ENCODE data around the gene AATK. TPM values are rescaled to one million over a fixed set of nuclear protein-coding genes. Genes with fewer than 3 reads are reported as not detected.

The AATK gene
- polyA plus RNA-seq, 3 donors, result 3.9 to 13.2 (median 5.2) TPM

DNA sequence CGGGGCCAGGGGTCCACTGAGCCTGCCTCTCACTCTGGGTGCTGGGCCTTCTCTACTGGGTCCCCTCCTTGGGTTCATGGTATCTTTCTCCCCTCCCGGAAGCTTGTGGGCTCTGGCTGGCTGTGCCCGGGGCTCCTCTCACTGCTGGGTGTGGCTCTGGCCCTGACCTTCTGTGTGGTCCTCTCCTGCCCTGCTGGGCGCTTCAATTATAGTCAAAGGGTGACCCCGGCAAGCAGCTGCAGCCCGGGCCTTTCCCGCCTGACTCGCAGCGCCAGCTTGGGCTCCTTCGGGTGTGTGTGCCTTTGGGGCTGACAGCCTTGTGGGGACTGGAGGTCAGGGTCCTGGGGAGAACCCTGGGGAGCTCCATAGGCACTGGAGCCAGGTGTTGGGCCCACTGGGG is 55.0 kb downstream of the AATK start:
- no peak overlapping the region for H3K27ac ChIP-seq (ENCODE audit: low read depth, low read length)
- 73 to 88% (median 82%) methylated on average over 10 of the region's 10 CpGs for whole genome bisulfite sequencing, 3 donors

DNA sequence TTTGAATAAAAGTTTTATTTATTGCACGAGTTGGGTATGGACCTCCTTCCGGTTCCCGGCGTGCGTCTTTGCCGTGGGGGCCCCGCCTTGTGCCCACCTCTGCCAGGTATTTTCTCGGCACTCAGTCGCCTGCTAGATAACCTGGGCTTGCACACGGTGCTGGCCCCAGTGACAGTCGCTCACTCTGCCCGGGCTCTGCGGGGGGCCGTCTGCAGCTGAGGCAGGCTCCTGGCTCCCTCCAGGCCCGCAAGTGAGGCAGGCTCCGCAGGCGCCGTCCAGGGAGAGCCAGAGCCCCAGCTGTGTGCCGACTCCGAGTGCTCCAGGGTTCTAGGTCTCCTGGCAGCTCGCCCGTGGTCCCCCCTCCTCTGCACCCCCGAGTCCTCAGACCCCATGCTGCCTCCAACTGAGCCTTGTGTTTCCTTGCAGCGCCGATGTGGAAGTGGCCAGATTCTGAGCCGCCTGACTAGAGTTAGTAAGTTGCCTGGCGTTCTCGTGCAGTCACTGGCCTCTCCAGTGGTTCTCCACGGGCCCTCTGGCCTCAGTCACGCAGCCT is 55.5 kb downstream of the AATK start:
- WGBS, 3 donors, result 75 to 87% (median 86%) methylated on average over 30 of the region's 30 CpGs
- H3K27ac ChIP-seq (ENCODE audit: low read depth, low read length), result no peak overlapping the region

DNA sequence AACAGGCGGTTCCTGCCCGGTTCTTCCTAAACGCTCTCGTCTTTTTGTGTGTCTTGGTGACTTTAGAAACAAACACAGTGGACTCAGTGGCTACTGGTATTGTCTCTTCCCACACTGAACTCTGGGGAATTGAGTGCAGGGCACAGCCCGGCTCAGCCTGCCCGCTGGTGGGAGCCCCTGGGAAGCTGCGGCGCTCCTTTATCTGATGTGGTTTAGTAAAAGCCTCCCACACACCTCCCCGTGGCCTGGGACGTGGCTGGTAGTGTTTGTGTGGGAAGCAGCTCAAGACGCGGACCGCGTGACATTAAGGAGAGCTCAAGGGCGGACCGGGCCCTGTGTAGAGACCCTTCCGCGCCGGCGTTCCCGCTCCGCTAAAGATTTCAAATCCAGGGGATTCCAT is 56.1 kb downstream of the AATK start:
- no peak overlapping the region for H3K27ac ChIP-seq (ENCODE audit: low read depth, low read length)
- 83 to 87% (median 86%) methylated on average over 22 of the region's 22 CpGs for WGBS, 3 donors

DNA sequence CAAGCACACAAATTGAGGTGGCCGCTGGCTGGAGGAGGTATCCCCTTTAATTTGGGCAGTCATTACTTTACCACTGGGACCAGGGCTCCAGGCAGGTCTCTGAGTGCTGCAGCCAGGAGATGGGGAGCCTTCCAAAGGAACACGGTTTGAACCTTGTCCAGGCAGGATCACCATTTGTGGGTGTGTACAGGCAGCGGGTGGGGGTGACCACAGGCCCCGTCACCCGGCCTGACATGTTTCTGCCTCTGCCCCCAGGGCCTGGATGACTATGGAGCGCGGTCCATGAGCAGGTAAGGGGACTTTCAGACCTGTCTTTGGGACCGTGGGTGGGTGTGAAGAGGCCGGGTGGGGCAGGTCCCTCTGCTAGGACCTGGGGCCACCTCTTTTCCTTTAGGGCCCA is 57.8 kb downstream of the AATK start:
- 84 to 91% (median 89%) methylated on average over 9 of the region's 9 CpGs for WGBS, 3 donors
- H3K27ac ChIP-seq (ENCODE audit: low read depth, low read length), result no peak overlapping the region

DNA sequence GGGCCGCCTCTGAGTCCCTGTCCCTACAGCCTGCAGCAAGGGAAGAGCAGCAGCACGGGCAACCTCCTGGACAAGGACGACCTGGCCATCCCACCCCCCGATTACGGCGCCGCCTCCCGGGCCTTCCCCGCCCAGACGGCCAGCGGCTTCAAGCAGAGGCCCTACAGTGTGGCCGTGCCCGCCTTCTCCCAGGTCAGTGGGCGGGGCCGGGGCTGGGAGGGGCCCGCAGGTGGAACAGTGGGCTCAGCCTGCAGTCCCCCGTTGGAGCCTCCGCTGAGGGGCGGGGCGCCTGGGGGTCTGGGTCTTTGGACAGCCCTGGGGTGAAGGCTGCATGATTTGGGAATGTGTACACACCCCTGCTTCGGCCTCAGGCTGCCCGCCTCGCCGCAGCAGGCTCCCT is 59.3 kb downstream of the AATK start:
- 89 to 95% (median 89%) methylated on average over 14 to 24 of the region's 24 CpGs for WGBS, 3 donors
- no peak overlapping the region for H3K27ac ChIP-seq (ENCODE audit: low read depth, low read length)

DNA sequence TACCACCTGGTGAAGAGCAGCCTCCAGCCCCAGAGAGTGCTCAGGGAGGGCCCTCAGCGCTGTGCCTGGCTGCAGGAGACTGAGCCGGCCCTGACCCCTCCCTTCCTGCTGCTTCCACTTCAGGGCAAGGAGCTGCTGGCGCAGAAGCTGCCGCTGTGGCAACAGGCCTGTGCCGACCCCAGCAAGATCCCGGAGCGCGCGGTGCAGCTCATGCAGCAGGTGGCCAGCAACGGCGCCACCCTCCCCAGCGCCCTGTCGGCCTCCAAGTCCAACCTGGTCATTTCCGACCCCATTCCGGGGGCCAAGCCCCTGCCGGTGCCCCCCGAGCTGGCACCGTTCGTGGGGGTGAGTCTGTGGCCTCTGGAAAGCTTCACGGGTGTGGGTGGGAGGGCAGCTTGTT is 62.6 kb downstream of the AATK start:
- H3K27ac ChIP-seq (ENCODE audit: low read depth, low read length), result no peak overlapping the region
- 88 to 92% (median 89%) methylated on average over 18 to 20 of the region's 20 CpGs for WGBS, 3 donors

DNA sequence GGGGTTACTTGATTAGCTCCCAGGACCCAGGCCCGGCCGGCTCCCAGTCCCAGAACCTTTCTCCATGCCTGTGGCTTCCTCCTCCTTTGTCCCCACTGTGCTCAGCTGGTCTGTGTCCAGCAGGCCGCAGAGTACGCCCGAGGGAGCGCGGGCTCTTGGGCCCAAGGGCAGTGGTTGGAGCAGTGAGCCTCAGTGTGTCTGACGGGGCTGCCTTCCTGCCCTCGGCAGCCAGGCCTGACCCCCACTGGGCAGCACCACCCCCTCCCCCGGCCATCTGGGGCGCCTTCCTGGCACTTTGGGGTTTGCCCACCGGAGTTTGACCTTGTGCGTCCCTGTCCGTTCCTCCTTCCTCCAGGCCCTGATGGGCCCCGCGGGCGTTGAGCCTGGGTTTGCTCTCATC is 63.2 kb downstream of the AATK start:
- 87 to 92% (median 92%) methylated on average over 17 of the region's 17 CpGs for WGBS, 3 donors
- H3K27ac ChIP-seq (ENCODE audit: low read depth, low read length), result no peak overlapping the region

DNA sequence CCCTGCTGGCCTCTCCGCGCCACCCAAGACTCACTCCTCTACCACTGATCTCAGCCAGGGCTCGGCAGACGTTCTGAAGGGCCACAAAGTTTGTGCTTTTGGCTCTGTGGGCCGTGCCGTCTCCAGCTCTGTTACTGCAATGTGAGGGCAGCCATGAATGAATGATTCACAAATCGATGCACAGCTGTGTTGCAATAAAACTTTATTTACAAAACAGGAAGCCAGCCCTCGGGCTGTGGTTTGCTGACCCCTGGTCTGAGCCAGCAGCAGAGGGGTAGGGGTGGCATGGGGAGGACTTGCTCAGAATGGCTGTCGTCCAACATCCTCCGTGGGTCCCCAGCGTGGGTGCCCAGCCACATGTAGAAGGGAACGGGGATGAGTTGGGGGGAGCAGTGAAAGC is 63.7 kb downstream of the AATK start:
- H3K27ac ChIP-seq (ENCODE audit: low read depth, low read length), result no peak overlapping the region
- WGBS, 3 donors, result 81 to 89% (median 87%) methylated on average over 12 of the region's 12 CpGs

DNA sequence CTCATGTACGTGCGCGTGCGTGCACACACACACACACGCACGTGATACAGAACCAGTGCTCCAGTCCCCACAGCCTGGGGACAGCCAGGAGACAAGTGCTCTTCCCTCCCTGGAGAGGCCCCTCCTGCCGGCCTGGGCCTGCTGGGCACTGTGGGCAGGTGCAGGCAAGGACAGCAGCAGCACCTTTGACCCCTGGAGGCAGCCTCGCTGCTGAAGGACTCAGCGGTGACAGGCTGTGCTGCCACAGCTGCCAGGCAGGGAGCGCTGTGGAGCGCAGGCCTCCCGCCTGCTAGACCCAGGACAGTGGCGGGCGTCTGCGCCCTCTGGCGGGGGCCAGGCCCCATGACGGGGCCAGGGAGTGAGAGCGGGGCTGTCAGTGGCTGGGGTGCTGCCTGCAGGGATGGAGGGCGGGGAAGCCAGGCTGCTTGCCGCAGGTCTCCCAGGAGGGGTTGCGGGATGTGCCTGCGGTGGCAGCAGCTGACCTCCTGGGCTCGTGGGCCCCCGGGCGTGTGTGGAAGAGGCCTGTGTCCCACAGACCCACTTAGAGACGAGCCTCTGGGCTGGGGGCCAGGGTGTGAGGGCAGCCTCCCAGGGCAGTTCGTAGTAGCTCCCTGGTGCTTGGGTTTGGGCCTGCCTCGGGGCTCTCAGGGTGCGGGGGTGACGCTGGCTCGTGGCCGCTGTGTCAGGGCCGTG is 64.3 kb downstream of the AATK start:
- 38 to 49% (median 39%) methylated on average over 28 to 33 of the region's 33 CpGs for WGBS, 3 donors

DNA sequence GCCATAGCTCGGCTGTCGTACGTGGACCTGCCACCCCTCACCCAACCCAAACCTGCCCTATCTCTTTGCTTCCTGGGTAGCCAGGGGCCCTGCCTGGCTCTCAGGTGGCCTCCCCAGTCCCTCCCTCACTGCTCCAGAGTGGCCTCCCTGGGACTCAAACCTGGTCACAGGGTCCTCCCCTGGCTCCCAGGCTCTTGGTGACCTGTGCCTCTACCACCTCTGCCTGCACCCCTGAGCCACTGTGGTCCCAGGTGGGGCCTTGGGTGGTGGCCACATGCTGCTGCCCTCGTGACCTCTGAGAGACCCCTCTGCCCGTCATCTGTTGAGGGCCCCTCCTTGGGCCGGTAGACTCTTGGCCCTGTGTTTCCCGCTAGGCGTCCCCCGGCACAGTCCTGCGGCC is 65.4 kb downstream of the AATK start:
- 91 to 94% (median 92%) methylated on average over 10 of the region's 10 CpGs for WGBS, 3 donors
- H3K27ac ChIP-seq (ENCODE audit: low read depth, low read length), result no peak overlapping the region

More for the DNA sequence above, 64.3 kb downstream of the AATK start:
- no peak overlapping the region for H3K27ac ChIP-seq (ENCODE audit: low read depth, low read length)

DNA sequence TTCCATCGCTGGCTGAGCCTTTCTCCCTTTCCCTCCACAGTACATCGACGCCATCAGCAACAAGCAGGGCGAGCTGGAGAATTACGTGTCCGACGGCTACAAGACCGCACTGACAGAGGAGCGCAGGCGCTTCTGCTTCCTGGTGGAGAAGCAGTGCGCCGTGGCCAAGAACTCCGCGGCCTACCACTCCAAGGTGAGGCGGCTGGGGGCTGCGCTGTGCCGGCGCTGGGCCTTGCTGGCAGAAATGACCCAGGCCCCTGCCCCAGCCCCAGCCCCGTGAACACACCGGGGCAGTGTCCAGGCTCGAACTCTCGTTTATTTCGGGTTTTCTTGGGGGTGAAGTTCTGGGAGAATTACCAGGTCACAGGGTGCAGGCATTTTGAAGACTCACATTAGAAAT is 66.1 kb downstream of the AATK start:
- WGBS, 3 donors, result 94 to 95% (median 94%) methylated on average over 23 of the region's 23 CpGs
- H3K27ac ChIP-seq (ENCODE audit: low read depth, low read length), result no peak overlapping the region

DNA sequence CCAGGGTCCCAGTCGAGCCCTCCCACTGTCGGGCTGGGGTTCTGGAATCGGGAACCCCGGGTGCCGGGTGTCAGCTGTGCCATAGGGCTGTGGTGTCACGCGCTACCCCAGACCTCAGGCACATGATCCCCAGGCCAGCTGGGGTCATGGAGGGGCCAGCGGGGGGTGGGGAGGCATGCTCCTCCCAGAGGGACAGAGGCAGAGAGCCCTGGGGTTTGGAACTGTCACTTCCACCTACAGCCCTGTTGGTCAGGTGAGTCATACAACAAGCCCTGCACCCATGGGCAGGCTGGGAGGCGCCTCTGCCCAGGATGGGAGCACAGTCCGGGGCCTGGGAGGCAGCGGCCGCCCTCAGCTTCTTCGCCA is 68.1 kb downstream of the AATK start:
- no peak overlapping the region for H3K27ac ChIP-seq (ENCODE audit: low read depth, low read length)

DNA sequence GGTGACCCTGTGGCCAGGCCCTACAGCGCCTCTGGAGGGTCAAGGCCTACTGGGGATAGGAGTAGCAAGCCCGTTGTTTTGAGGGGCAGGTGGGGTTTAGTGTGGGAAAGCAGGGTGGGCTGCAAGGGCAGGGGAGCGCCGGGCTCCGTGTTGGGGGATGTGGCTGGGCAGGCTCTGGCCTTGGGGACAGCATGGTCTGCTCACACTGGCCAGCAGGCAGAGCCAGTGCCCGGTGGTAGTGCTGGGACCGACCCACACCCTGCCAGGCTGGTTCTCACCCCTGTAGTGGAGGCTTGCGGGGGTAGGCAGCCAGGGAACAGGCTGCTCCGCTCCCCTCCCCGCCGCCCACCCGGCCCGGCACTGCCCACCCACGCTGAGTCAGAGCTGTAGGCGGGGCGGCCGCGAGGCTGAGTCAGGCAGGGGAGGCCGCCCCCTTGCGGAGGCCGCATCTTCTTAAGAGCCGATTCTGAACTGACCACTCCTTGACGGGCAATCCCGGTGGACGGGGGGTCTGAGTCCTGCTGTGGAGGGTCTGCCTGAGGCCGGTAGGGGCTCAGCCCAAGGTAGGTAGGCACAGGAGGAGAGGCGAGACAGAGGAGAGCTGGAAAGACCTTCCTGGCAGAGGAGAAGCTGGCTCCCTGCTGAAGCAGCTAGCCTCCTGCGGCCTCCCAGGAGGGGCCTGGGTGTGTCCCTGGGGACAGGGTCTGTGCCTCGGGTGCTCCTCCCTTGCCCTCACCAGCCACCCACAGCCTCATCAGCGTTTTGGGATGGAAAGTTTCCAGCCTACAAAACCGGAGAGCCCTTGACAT is 68.7 kb downstream of the AATK start:
- H3K27ac ChIP-seq (ENCODE audit: low read depth, low read length), result no peak overlapping the region
- WGBS, 3 donors, result 22 to 24% (median 22%) methylated on average over 28 to 31 of the region's 31 CpGs

More for the DNA sequence above, 68.1 kb downstream of the AATK start:
- WGBS, 3 donors, result 66 to 77% (median 74%) methylated on average over 13 of the region's 13 CpGs

DNA sequence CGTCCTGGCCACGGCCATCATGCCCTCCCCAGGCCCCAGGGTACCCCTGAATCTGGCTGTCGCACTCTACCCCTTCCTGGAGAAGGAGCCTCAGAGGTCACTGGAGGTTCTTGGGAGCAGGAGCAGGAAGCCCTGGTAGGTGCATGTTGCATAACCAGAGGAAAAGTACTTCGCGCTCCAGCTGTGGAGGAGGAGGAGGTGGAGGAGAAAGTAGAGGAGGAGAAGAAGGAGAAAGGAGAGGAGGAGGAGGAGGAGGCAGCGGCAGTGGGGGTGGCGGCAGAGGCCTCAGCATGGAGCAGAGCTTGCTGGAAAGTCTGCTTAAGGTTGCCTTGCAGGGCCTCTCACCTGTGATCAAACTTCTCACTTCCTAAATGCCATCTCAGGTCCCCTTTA is 69.3 kb downstream of the AATK start:
- H3K27ac ChIP-seq (ENCODE audit: low read depth, low read length), result no peak overlapping the region
- WGBS, 3 donors, result 69 to 81% (median 73%) methylated on average over 7 of the region's 7 CpGs

DNA sequence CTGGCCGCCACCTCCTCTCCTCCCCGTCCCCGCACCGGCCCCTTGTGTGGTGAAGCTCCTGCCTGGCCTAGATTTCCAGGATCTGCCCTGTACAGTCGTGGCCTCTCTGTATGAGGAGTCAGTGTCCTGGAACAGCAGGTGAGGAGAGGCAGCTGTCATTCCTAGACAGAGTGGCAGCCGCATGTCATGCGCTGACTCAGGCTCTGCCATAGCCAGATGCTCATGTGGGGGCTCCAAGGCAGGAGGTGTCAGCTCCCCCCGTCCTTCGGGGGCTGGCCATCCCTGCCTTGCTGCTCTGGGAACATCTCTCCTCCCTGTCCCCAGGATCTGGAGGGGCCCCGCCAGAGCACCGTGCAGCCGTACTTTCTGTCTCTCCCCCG is 70.6 kb downstream of the AATK start:
- WGBS, 3 donors, result 55 to 68% (median 60%) methylated on average over 13 of the region's 13 CpGs

DNA sequence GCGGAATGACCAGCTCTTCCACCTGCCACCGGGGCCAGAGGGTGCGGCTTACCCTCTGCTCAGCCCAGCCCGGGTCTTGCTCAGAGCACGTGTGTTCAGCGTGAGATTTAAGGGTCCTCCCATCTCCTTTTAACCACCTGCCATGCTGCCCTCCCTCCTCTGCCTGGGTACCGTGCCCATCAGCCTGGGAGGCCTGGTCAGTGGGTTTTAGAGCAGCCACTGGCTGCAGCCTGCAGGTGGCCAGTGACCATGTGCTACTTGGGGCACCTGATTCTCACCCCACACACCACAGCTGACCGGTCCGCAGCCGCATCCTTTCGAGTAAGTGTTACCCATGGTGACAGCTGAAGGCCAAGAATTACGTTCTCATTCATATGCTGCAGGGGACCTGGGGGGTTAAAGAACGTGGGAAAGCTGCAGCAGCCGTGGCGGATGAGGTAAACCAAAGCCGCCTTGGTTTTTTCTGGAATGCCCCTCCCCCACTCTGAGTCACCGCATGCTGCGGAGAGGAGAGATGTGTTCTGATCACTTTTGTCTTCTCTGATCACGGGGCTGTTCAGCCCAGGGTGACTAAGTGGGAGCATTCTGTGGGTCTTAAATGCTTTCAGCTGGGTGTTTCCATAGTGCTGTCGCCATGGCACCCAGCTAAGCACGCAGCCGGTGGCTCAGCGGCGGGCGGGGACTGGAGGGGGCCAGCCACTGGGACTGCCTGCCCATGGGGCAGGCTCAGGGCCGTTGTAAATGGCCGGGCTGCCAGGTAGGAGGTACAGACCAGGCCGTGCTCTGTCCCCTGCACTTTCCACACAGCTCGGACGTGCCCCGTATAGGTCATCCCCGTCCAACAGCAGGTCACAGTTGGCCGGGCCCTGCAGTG is 71.3 kb downstream of the AATK start:
- WGBS, 3 donors, result 37 to 57% (median 50%) methylated on average over 33 of the region's 33 CpGs
- no peak overlapping the region for H3K27ac ChIP-seq (ENCODE audit: low read depth, low read length)

More for the DNA sequence above, 70.6 kb downstream of the AATK start:
- H3K27ac ChIP-seq (ENCODE audit: low read depth, low read length), result no peak overlapping the region

DNA sequence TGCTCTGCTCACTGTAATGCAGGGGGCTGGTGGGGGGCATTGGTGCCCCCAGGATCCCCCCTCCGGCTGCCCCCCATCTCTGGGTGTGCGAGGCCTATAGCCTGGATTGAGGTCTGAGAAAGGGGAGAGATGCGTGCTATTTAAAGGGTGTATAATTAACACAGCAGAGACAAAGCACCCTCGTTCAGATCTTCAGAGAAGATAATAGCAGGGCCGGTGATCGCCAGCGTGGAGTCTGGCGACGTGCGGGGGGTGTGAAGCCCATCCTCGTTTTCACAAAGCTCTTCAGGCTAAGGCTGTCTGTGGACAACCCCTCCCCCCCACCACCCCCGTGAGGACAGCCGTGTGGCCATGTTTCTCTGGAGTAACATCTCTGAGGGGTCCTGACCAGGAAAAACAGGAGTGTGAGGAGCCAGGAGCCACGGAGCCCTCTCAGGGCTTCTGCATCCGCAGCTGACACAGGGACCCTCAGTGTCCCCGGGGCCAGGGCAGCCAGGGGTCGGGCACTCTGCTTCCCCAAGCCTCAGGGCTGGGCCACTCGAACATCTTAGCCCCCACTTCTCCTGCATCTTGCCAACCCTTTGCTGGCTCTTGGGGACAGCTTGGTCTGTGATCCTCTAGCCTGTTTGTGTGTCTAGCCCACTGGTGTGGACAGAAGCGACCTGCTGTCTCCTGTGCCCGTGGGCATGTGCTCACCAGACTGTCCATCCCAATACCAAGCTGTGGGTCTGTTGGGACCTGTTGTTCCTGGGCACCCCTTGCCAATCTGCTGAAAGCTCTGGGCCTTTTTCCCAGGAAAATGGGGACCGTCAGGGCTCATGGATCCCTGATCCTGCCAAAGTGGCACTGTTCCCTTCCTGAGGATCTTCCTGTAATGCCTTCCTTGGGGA is 72.2 kb downstream of the AATK start:
- no peak overlapping the region for H3K27ac ChIP-seq (ENCODE audit: low read depth, low read length)
- 86 to 89% (median 86%) methylated on average over 21 of the region's 21 CpGs for WGBS, 3 donors
